NCI-H2227 (cell line): ENCODE results near the gene NSUN7.
A peak's percentile ranks its signal among the peaks of the same experiment; 100 is the strongest.
"Not testable (repeated sequence)": the region's sequence is repeated elsewhere in the genome, so short reads cannot be mapped to it uniquely, and the experiment has no call there.

Experiments used
- DNase-seq: peaks from one replicate; lab custom pipeline; 2025; ENCODE audit not compliant: unreplicated experiment; lab: John Stamatoyannopoulos, UW

Gene NSUN7

GRCh38 chr4:40749717-40750460, at the start of gene NSUN7:
Gene NSUN7 (plus strand): TSS chr4:40749955. CDS start chr4:40750694, 739 bp downstream.
- DNase-seq, result peak; percentile 83

GRCh38 chr4:40702137-40702799, 47.5 kb upstream of the NSUN7 start:
- DNase-seq, result no peak

- no peak for DNase-seq
Measured at GRCh38 chr4:40702800-40703151, 47.0 kb upstream of the NSUN7 start.

- DNase-seq, result no peak
Measured at GRCh38 chr4:40704073-40704472, 45.7 kb upstream of the NSUN7 start.

GRCh38 chr4:40710484-40711254, 39.1 kb upstream of the NSUN7 start:
- no peak for DNase-seq

GRCh38 chr4:40713001-40713400, 36.8 kb upstream of the NSUN7 start:
- DNase-seq, result not testable (repeated sequence)

GRCh38 chr4:40713798-40714197, 36.0 kb upstream of the NSUN7 start:
- DNase-seq, result no peak

GRCh38 chr4:40718586-40718985, 31.2 kb upstream of the NSUN7 start:
- DNase-seq, result peak; percentile 19

- peak; percentile 49 for DNase-seq
Measured at GRCh38 chr4:40719008-40719623, 30.6 kb upstream of the NSUN7 start.

GRCh38 chr4:40720351-40720750, 29.4 kb upstream of the NSUN7 start:
- DNase-seq, result no peak

GRCh38 chr4:40720916-40721315, 28.8 kb upstream of the NSUN7 start:
- no peak for DNase-seq

GRCh38 chr4:40721730-40722171, 28.0 kb upstream of the NSUN7 start:
- no peak for DNase-seq

- peak; percentile 7 for DNase-seq
Measured at GRCh38 chr4:40722576-40723161, 27.1 kb upstream of the NSUN7 start.

- DNase-seq, result no peak
Measured at GRCh38 chr4:40723728-40724127, 26.0 kb upstream of the NSUN7 start.

GRCh38 chr4:40728333-40728732, 21.4 kb upstream of the NSUN7 start:
- no peak for DNase-seq

- peak; percentile 49 for DNase-seq
Measured at GRCh38 chr4:40729555-40729954, 20.2 kb upstream of the NSUN7 start.

- DNase-seq, result no peak
Measured at GRCh38 chr4:40730091-40730679, 19.6 kb upstream of the NSUN7 start.

- DNase-seq, result no peak
Measured at GRCh38 chr4:40731361-40731760, 18.4 kb upstream of the NSUN7 start.

- DNase-seq, result peak; percentile 60
Measured at GRCh38 chr4:40731792-40732245, 17.9 kb upstream of the NSUN7 start.

- DNase-seq, result no peak
Measured at GRCh38 chr4:40733752-40734151, 16.0 kb upstream of the NSUN7 start.

GRCh38 chr4:40734497-40734896, 15.3 kb upstream of the NSUN7 start:
- no peak for DNase-seq
